Measurements from ENCODE around the gene SELENOT. TPM values are rescaled to one million over a fixed set of nuclear protein-coding genes. Genes with fewer than 3 reads are reported as not detected.
"Not testable (repeated sequence)": the region's sequence is repeated elsewhere in the genome, so short reads cannot be mapped to it uniquely, and the experiment has no call there.

Gene SELENOT, protein sequence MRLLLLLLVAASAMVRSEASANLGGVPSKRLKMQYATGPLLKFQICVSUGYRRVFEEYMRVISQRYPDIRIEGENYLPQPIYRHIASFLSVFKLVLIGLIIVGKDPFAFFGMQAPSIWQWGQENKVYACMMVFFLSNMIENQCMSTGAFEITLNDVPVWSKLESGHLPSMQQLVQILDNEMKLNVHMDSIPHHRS
- 100 to 1,000 TPM in 3 of 4 donors, 10 to 100 TPM in 1; 86.1 to 136 (median 117) TPM for polyA plus RNA-seq (ENCODE audit: insufficient read length in 4 of 4)

- DNase-seq (ENCODE audit: low read depth in 4 of 4, low spot score in 3 of 4) = peak; percentile 88 to 93 (median 92)
Measured at GRCh38 chr3:150603153-150603979, at the start of gene SELENOT. TSS of gene SELENOT (plus strand) at chr3:150603321. CDS start at chr3:150603363, 42 bp downstream.

DNA sequence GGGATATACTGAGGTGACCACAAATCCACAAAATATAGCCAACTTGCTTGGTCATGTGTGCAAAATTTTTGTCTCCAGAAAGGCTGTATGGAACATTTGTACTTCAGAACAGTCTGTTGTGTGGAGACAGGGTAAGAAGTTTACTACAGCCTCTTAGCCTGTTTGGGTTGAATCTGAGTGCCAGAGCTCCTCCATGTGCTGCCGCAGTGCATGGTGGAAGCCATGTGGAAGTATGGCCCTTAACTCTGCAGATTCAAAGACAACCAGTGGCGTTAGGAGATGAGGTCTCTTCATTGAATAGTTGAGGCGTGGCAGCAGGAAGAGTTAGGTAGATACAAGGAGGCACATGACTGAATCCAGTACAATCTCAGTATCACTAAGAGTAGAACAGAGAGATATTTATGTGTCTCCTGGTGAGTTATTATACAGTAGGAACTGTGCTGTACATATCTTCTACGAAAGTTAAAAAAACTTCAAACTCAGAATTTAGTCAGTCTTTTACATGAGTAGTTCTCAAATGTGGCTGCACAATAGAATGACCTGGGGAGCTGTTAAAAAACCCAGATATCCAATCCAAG is 47.2 kb upstream of the SELENOT start:
- DNase-seq (ENCODE audit: low read depth in 4 of 4, low spot score in 3 of 4) = no peak

- no peak for DNase-seq (ENCODE audit: low read depth in 4 of 4, low spot score in 3 of 4)
Measured at GRCh38 chr3:150556792-150557191, 46.3 kb upstream of the SELENOT start.

DNA sequence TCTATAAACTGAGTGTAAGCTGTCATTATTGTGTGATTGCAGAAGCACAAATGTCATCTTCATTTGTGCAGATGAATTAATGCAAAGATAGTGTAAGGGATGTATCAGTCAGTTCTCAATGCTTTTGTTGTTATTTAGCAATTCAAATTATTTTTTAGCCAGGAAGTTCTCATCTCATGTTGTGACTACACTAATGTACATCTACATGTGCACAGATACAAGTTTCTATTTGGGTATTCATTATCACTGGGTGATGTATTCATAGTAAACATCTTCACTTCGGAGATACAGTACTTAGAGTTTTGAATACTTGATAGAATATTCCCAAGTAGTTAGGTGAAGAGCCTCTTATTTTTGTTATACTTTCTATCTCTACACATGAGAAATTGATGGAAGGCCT is 45.4 kb upstream of the SELENOT start:
- no peak for DNase-seq (ENCODE audit: low read depth in 4 of 4, low spot score in 3 of 4)

DNA sequence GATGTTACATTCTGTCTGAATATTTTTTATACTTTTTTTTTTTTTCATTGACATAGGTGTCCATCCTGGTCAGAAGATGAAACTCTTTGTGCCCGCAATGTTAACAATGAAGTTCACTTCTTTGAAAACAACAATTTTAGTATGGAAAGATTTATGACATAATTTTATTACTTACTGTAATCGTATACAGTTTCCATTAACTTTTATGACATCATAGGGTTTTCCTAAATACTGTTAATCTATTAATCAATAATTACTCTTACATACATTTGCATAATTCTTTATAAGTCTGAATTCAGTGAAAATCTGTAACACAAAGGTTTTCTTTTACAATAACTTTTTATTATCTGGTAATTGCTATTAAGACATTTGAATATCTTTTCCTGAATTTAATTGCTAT is 38.9 kb upstream of the SELENOT start:
- no peak for DNase-seq (ENCODE audit: low read depth in 4 of 4, low spot score in 3 of 4)

DNA sequence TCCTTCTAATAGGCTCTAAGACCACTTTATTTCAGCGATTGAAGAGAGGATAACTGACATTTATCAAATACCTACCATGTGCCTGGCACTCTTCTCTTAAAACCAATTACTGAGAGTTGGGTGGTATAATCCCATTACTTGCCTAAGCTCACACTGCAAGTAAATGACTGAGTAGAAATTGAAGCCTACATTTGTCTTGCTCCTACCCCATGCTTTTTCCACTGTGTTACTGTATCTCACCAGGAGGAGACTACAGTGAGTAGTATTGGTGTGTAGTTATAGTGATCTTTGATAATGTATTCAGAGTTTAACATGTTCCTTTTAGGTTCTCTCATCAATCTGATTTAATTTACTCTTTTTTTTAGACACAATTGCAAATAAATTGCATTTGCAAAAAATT is 35.8 kb upstream of the SELENOT start:
- DNase-seq (ENCODE audit: low read depth in 4 of 4, low spot score in 3 of 4) = no peak

DNA sequence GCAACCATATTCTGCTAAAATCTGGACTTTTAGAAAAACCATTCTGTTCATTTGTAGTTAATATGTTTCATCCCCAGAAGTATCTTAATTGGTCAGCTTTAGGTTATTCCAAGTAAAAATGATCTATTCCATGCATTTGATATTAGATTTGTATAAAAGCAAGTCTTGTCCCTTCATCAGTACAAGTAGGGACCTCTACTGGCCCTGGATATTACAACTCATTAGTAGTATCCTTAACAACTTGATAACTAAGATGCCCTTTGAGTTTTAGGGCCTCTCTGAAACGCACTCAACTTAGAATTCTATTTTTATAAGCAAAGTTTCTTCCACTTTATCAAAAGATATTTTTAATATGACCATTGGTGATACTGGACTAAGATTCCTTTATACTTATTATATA is 25.3 kb upstream of the SELENOT start:
- DNase-seq (ENCODE audit: low read depth in 4 of 4, low spot score in 3 of 4) = no peak

GRCh38 chr3:150581174-150581573 is 21.9 kb upstream of the SELENOT start:
- DNase-seq (ENCODE audit: low read depth in 4 of 4, low spot score in 3 of 4) = no peak

DNA sequence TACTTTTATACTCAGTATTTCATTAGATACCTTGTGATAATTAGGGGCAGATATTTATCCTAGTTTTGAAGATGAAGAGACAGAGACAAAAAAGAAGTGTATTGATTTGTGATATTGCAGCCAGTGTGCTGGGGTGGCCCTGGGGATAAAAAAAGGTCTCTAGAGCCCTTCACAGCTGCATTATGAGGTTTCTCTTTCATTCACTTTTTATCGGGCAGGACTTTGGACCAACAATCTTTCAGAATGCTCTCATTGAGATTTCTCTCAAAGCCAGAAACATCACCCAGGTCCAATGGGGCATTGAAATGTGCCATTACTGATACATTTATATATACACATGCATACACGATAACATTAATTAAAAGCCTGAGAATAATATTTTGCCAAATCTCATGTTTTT is 20.5 kb upstream of the SELENOT start:
- no peak for DNase-seq (ENCODE audit: low read depth in 4 of 4, low spot score in 3 of 4)

- no peak for DNase-seq (ENCODE audit: low read depth in 4 of 4, low spot score in 3 of 4)
Measured at GRCh38 chr3:150583028-150583427, 20.1 kb upstream of the SELENOT start.

GRCh38 chr3:150588027-150588830 is 14.9 kb upstream of the SELENOT start:
- no peak for DNase-seq (ENCODE audit: low read depth in 4 of 4, low spot score in 3 of 4)

DNA sequence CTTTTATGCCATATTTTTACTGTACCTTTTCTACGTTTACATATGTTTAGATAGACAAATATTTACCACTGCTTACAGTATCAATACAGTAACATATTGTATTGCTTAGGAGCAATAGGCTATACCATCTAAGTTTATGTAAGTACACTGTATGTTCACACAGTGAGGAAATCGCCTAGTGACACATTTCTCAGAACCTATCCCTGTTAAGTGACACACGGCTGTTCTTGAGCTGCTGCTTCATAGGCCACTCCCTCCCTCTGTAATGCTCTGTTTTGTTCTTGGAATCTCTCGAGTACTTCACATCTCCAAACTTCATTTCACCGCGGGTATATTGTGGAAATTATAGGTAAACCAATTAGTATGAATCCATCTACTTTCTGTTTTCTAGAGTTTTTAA is 13.4 kb upstream of the SELENOT start:
- DNase-seq (ENCODE audit: low read depth in 4 of 4, low spot score in 3 of 4) = no peak

DNA sequence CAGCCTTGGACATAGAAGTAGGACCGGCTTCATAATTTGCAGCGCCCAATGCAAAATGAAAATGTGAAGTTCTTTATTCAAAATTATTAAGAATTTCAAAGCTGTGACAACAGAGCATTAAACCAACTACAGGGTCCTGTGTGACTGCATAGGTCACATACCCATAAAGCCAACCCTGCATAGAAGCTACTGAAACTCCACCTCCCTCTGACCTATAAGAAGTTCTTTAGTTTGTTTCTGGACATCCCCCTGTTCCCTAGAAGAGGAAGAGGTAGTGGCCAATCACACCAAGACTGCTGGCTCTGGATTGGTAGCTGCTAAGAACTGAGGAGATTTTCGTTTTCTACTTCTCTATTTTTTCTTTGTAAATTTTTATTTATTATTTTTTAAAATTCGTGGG is 9.0 kb upstream of the SELENOT start:
- DNase-seq (ENCODE audit: low read depth in 4 of 4, low spot score in 3 of 4) = no peak

DNA sequence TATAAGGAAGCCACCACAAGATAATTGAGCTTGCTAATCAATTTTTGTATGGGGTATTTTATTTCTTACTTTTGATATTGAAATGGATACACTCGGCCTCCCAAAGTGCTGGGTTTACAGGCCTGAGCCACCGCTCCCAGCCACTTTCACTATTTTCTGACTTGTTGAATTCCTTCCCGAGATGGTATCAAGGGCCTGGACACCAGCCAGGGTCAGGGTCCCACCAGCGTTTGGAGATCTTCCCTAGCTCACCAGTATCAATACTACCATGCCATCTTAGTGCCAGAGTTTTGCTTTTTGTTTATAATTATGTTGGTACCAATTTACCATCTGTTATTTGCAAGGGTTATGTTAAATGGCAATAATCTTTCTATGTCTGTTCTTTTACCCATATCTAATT is 5.5 kb upstream of the SELENOT start:
- DNase-seq (ENCODE audit: low read depth in 4 of 4, low spot score in 3 of 4) = no peak

DNA sequence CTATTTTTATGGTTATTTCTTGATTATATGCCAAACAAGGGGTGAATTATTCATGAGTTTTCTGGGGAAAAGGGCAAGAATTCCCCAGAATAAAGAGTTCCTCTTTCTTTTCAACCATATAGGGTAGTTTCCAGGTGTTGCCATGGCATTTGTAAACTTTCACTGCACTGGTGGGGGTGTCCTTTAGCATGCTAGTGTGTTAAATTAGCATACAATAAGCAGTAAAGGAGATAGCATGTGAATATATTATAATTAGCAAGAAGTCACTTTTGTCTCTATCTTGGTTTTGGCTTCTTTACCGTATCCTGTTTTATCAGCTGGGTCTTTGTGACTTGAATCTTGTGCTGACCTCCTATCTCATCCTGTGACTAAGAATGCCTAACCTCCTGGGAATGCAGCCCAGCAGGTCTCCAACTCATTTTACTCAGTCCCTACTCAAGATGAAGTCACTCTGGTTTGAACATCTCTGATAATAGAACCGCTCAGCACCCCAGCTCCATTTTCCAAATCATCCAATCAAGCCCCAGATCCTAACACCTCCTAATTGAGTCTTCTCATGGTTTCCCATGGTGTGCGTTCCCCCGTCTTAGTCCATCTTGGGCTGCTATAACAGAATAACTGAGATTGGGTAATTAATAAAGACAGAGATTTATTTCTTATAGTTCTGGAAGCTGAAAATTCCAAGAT is 3.4 kb upstream of the SELENOT start:
- DNase-seq (ENCODE audit: low read depth in 4 of 4, low spot score in 3 of 4) = no peak

GRCh38 chr3:150600647-150601530 is 2.2 kb upstream of the SELENOT start:
- DNase-seq (ENCODE audit: low read depth in 4 of 4, low spot score in 3 of 4) = not testable (repeated sequence)

DNA sequence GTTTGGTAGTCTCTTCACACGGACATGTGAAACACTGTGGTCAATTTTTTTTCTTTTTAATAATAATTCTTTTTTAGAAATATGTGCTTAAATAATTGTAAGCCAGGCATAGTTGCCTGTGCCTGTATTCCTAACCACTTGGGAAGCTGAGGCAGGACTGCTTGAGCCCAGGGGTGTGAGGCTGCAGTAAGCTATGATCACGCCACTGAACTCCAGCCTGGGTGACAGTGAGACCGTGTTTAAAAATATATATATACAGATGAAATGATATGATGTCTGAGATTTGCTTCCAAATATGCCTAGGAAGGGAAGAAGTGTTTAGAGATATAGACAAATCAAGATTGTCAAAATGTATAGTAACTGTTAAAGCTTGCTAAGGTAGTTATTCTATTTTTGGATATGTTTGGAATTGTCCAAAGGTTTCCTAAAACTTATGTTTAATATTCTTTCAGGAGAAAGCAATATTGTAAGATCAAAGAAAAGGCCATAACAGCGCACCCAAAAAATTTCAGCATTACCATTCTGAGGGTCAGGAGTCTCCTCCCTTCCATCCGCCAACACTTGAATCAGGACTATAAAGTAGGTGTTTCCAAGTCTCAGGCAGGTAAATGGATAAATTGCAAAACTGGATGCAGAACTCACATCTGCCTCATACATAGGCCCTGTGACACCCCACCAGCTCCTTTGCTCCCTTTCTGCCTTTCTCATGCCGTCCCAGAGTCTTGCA is 532 bp upstream of the SELENOT start:
- DNase-seq (ENCODE audit: low read depth in 4 of 4, low spot score in 3 of 4) = no peak

DNA sequence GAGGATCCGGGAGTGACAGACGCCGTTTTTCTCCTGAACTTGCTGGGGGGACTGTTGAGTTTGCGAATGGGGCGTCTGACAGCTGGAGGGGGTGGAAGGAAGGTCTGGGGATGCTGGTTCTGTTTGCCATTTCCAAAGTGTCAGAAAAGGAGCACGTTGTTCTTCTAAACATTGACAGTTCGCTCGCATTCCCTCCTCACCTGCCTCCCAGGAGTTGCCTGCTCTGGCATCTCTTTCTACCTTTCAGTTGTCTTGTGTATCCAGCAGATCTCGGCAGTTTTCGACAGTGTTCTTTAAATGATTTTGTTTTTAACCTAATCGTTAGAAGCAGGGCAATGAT is 829 bp downstream of the SELENOT start:
- peak in 1 of 4 donors; percentile 16 for DNase-seq (ENCODE audit: low read depth in 4 of 4, low spot score in 3 of 4)
